Endothelial cell of hepatic sinusoid (primary cell): ENCODE results near the gene FAM53A.

Experiments
- in situ Hi-C: cut with HindIII; loops from 2 replicates; pipeline ENCODE4 v1.10.0; 2017; ENCODE audit warnings: low sequenced_read_pairs

The FAM53A gene

GRCh38 chr4:1661695-1662094, 22.4 kb downstream of the FAM53A start:
- in situ Hi-C loops, result no loop called here

GRCh38 chr4:1660948-1661677, 23.0 kb downstream of the FAM53A start:
- in situ Hi-C loops, result no loop called here

GRCh38 chr4:1659104-1660043, 24.7 kb downstream of the FAM53A start:
- in situ Hi-C loops, result no loop called here

- in situ Hi-C loops, result no loop called here
Observed at GRCh38 chr4:1658581-1658980, 25.5 kb downstream of the FAM53A start.

- in situ Hi-C loops, result no loop called here
Observed at GRCh38 chr4:1658146-1658545, 26.0 kb downstream of the FAM53A start.

GRCh38 chr4:1656986-1657385, 27.1 kb downstream of the FAM53A start:
- in situ Hi-C loops, result no loop called here

- in situ Hi-C loops, result no loop called here
Observed at GRCh38 chr4:1656132-1656531, 28.0 kb downstream of the FAM53A start.

- in situ Hi-C loops, result no loop called here
Observed at GRCh38 chr4:1655676-1656075, 28.4 kb downstream of the FAM53A start.

GRCh38 chr4:1655081-1655480, 29.0 kb downstream of the FAM53A start:
- in situ Hi-C loops, result no loop called here

GRCh38 chr4:1654216-1654955, 29.7 kb downstream of the FAM53A start:
- in situ Hi-C loops, result no loop called here

GRCh38 chr4:1653776-1654175, 30.3 kb downstream of the FAM53A start:
- in situ Hi-C loops, result no loop called here

- in situ Hi-C loops, result no loop called here
Observed at GRCh38 chr4:1652088-1652487, 32.0 kb downstream of the FAM53A start.

GRCh38 chr4:1651609-1652008, 32.5 kb downstream of the FAM53A start:
- in situ Hi-C loops, result no loop called here

GRCh38 chr4:1648962-1649361, 35.2 kb downstream of the FAM53A start:
- in situ Hi-C loops, result loop anchor here (10.0 to 25.0 kb wide), 4 partner anchors 94 to 487 kb away; partner anchors contain the start of genes NKX1-1, SPON2 and UVSSA

- in situ Hi-C loops, result loop anchor here (10.0 to 25.0 kb wide), 4 partner anchors 93 to 485 kb away; partner anchors contain the start of genes NKX1-1, SPON2 and UVSSA
Observed at GRCh38 chr4:1647432-1647831, 36.7 kb downstream of the FAM53A start.

- in situ Hi-C loops, result loop anchor here (10.0 to 25.0 kb wide), 4 partner anchors 92 to 484 kb away; partner anchors contain the start of genes NKX1-1, SPON2 and UVSSA
Observed at GRCh38 chr4:1646690-1647089, 37.4 kb downstream of the FAM53A start.

- in situ Hi-C loops, result loop anchor here (10.0 to 25.0 kb wide), 4 partner anchors 90 to 483 kb away; partner anchors contain the start of genes NKX1-1, SPON2 and UVSSA
Observed at GRCh38 chr4:1644891-1645657, 39.0 kb downstream of the FAM53A start.

GRCh38 chr4:1643971-1644735, 40.0 kb downstream of the FAM53A start:
- in situ Hi-C loops, result loop anchor here (10.0 to 25.0 kb wide), 4 partner anchors 89 to 482 kb away; partner anchors contain the start of genes NKX1-1, SPON2 and UVSSA
